Activated CD4-positive, CD25-positive, alpha-beta regulatory T cell treated with anti-CD3 and anti-CD28 coated beads, Interleukin-2, amount 50 U/mL, for 24 hours (primary cell): ENCODE results near the gene ZNF138.
"Not testable (repeated sequence)": the region's sequence is repeated elsewhere in the genome, so short reads cannot be mapped to it uniquely, and the experiment has no call there.

Experiments
- ATAC-seq, 2 donors: fragments of 150-1000 bp; cut with Tn5 transposase; one replicate each; pipeline ENCODE4 v1.10.0; 2021; ENCODE audit warnings: mild to moderate bottlenecking in 1 of 2, moderate library complexity in 1 of 2

ZNF138 gene

DNA sequence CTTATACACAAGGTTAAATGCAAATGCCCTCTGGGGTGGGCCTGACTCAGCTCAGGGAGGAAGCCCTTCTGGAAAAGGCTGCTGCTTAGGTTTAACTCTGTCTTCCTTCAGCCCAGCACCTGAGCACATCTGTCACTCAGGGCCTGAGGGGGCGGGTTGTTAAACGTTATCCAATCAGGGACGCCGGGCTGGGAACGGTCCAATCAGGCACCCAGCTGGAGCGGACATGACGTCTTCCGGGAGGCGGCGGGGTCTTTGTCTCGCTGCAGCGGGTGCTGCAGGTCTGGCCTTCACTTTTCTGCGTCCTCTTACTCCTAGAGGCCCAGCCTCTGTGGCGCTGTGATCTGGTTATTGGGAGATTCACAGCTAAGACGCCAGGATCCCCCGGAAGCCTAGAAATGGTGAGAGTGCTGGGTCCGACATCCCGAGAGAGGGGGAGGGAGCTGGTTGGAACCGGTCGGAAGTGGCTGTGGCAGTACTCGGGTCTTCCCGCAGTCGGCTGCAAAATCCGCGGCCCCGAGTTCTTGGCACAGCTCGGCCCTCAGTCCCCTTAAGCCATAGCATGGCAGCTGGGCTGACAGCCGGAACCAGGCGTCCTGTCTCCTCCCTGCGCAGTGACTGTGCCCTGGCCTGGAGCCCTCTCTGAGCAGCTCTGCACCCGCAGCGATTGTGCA is at the start of gene ZNF138:
ZNF138 (plus strand) TSS at position 258 of the 674 bp plus-strand sequence; CDS start at position 399, 141 bp downstream.
- ATAC-seq: peak; percentile 100

- no peak for ATAC-seq
Measured at GRCh38 chr7:64744680-64745079, 49.5 kb upstream of the ZNF138 start.

DNA sequence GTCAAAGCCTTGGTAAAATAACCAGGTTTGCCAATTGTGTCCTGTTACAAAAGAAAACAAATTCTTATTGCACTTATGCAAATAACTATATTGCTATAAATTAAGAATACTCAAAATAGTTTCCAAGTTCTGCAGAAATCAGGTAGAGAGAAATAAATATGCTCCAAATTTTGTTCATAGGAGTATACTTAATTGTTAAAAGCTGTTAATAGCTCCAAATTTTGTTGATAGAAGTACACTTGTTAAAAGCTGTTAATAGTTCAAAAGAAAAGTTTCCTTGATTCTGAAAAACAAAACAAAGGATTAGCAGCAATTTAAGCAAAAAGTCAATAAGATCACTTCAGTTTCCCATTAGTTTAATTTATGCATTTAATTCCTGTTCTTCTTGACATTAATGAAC is 46.4 kb upstream of the ZNF138 start:
- no peak for ATAC-seq

GRCh38 chr7:64753032-64753431 is 41.2 kb upstream of the ZNF138 start:
- no peak for ATAC-seq

GRCh38 chr7:64755865-64756264 is 38.4 kb upstream of the ZNF138 start:
- ATAC-seq: no peak

- ATAC-seq: no peak
Measured at GRCh38 chr7:64758151-64758550, 36.1 kb upstream of the ZNF138 start.

DNA sequence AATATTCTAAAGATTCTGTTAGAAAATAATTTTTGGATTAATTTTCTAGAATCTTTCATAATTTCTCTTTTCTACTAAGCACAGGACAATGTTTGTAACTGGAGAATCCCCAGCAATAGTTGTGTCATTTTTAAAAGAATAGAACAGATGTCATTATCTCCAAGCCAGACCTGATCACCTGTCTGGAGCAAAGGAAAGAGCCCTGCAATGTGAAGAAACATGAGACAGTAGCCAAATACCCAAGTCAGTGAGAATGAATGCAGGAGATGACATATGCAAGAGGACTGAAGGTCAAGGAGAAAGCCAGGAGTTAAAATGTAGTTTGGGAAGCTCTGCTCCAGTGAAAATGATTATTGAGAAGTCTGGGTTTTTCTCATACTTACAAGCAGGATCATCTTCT is 25.4 kb upstream of the ZNF138 start:
- no peak for ATAC-seq

DNA sequence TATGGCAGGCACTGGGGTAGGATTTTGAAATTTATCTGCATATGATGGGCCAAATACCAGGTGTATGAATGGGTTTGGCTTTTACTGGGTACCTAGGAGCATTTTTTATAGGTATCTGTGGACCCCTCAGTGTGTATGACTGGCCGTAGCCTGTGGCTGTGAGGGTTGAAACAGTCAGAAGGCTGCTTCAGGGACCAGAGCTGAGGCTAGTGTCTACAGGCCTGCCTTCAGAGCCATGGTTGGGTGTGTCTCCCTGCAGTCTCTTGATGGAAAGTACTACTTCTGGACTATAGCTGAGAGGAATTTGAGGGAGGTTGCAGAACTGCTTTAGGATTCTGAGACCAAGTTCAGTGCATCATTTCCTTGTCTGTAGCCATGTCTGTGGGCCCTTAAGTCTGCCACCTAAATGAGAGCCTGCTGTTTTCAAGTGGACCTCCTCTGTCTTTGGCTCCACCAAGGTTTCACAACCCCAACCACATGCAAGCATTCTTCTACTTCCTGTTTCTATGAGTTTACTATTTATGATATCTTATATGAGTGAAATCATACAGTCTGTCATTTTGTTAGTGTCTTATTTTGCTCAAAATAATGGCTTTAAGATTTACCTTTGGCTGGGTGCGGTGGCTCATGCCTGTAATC is 19.9 kb upstream of the ZNF138 start:
- no peak for ATAC-seq

DNA sequence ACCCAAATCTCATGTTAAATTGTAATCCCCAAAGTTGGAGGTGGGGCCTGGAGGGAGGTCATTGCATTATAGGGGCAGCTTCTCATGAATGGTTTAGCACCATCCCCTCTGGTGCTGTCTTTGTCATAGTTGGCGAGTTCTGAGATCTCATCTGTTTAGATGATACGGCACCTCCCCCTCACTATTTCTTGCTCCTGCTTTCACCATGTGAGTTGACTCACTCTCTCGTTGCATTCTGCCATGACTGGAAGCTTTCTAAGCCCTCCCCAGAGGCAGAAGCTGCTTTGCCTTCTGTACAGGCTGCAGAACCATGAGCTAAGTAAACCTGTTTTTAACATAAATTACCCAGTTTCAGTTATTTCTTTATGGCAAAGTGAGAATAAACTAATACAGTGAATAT is 18.9 kb upstream of the ZNF138 start:
- ATAC-seq: no peak

- ATAC-seq: not testable (repeated sequence)
Measured at GRCh38 chr7:64784842-64785241, 9.4 kb upstream of the ZNF138 start.

- ATAC-seq: no peak
Measured at GRCh38 chr7:64787295-64787694, 6.9 kb upstream of the ZNF138 start.

DNA sequence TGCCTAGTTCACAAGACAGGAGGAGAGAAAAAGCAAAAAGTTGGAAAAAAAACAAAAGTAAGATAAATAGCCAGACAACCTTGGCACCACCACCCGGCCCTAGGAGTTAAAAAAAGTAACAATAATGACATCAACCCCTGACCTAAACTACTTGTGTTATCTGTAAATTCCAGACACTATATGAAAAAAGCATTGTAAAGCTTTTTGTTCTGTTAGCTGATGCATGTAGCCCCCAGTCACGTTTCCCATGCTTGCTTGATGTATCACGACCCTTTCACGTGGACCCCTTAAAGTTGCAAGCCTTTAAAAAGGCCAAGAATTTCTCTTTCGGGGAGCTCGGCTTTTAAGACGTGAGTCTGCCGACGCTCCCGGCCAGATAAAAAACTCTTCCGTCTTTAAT is 5.0 kb upstream of the ZNF138 start:
- not testable (repeated sequence) for ATAC-seq

DNA sequence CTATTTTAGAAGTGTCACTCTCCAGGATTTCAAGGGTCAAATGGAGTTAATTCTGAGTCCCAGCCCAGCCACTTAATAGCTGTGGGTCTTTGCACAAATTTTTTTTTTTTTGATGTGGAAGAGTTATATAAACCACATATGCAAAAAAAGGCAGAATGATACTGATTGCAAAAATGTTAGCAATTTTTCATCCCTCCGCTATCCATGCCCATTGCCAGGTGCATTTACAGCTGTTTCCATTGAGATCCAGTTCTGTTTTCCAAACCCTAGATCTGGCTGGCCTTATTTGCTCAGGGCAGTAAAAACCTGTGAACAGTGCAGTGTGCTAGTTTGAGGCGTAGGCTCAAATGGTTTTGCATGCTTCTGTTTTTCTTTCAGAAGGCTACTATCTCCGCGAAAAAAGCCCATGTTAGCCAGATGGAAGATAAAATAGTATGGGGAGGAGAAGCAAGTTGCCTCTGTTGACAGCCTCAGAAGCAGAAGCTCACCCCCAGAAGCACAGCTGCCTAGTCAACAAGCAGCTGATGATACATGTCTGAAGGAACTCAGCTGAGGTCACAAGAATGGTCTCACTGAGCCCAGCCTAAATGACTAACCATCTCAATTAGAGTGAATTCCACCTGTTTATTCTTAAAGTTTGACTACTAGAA is 997 bp upstream of the ZNF138 start:
- no peak for ATAC-seq

- no peak for ATAC-seq
Measured at GRCh38 chr7:64795176-64795575, 948 bp downstream of the ZNF138 start.

- ATAC-seq: not testable (repeated sequence)
Measured at GRCh38 chr7:64799169-64799568, 4.9 kb downstream of the ZNF138 start.

DNA sequence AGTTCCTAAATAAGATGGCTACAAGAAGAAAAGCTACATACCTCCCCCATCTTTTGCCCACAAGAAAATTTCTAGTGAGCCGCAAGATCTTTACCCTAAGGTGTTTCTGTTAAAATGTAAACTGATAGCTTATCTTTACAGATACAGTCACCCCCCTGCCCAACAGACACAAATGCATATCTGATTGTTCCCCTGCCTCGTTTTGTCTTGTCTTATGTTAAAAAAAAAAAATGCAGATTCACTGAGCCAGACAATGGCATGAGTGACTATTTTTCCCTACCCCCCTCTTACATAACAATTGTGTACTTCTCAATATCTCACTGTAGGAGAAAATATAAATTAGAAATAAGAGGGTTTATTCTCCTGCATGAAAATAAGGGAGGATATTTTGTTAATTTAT is 8.5 kb downstream of the ZNF138 start:
- ATAC-seq: no peak

DNA sequence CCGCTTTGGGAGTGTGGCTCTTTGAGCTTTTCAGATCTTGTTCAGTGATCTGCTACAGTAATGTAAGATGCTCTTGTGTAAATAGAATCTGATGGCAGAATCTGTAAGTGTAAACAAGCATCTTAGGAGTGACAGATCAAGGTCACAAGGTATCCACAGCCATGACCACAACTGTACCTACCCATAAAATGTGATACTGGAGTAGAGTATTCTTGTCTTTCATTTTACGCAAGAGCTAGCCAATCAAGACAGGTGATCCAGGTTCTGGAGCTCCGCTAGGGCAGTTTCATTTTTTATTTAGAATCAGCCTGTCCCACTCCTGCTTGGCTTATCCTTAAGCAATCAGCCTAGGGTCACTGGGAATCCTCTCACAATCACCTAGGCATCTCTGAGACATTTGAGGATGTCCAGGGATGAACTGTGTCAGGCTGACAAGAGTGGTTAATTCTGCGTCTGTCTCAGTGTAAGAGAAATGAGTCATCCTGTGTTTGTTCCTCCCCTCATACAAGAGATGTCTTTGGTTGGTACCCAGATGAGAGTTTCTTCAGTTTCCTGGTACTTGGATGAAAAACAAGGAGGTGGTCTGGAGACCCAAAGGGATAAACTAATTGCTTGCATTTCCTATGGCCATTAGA is 13.6 kb downstream of the ZNF138 start:
- no peak for ATAC-seq

GRCh38 chr7:64811767-64812166 is 17.5 kb downstream of the ZNF138 start:
- ATAC-seq: no peak

DNA sequence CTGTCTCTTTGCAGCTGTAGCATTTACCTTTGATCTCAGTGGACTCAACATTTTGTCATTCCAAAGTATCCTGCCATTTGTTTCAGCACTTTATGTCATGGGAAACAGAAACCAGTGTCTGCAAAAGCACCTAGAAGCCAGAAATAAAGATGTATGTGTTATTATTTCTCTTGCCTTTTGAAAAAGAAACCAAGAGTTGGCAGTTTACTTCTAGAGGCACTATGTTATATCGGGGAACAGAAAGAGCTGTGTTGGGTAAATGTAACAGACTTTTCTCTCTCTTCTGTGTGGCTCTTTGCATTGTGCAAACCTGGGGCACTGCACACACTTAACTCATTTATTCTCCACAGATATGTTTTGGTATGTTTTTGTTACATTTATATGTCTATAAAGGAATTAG is 36.7 kb downstream of the ZNF138 start:
- ATAC-seq: no peak

- no peak for ATAC-seq
Measured at GRCh38 chr7:64832136-64832535, 37.9 kb downstream of the ZNF138 start.

- no peak for ATAC-seq
Measured at GRCh38 chr7:64834989-64835388, 40.8 kb downstream of the ZNF138 start.

DNA sequence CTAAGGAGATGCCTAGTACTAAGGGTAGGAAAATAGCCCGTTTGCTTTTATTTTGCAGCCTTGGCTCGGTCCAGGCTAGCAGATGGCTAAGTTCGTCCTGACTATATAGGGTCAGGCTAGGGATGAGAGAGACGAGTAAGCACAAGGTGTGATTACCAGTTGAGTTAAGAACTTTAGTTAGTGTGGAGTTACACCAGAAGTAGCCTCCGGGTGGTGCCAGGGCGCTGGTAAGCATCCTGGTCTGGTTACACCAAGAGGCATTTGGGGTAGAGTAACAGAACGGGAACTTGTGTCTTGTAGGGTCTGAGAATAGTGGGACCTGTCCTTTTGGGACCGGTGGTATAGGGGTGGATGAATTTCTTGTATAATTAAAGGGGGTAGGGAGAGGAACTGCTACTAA is 41.6 kb downstream of the ZNF138 start:
- not testable (repeated sequence) for ATAC-seq

DNA sequence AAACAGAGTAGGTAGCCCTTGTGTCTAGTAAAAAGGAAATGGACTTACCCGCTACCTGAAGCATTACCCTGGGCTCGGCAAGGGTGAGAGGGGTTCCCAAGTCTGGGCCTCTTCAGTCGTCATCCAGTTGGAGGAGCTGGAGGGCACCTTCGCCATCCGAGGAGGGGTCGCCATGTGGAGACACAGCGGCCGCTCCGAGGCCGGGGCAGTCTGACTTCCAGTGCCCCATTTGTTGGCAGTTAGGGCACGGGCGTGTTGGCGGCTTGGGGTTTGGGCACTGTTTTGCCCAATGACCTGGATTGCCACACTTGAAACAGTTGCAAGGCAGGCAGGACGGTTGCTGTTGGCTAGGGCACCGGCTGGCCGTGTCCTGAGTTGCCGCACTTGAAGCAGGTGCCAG is 43.8 kb downstream of the ZNF138 start:
- not testable (repeated sequence) for ATAC-seq

- ATAC-seq: no peak
Measured at GRCh38 chr7:64838691-64839090, 44.5 kb downstream of the ZNF138 start.
